ENCODE data around the gene C1QTNF4.
"Not testable (repeated sequence)": the region's sequence is repeated elsewhere in the genome, so short reads cannot be mapped to it uniquely, and the experiment has no call there.

Gene C1QTNF4

GRCh38 chr11:47593934-47594855, at the start of gene C1QTNF4:
Gene C1QTNF4, minus strand, starts transcription at chr11:47594411. Its CDS starts 3,601 bp downstream, at chr11:47590810.
- DNase-seq (ENCODE audit: low read depth) = no peak

GRCh38 chr11:47642099-47642855, 48.1 kb upstream of the C1QTNF4 start, which contains the start of gene MTCH2:
Gene MTCH2, minus strand, starts transcription at chr11:47642559. Its CDS starts 94 bp downstream, at chr11:47642465.
- DNase-seq (ENCODE audit: low read depth) = peak; percentile 97

- peak; percentile 19 for DNase-seq (ENCODE audit: low read depth)
Observed at GRCh38 chr11:47641600-47642098, 47.4 kb upstream of the C1QTNF4 start.

GRCh38 chr11:47640506-47640905, 46.3 kb upstream of the C1QTNF4 start:
- DNase-seq (ENCODE audit: low read depth) = not testable (repeated sequence)

GRCh38 chr11:47636331-47636730, 42.1 kb upstream of the C1QTNF4 start:
- DNase-seq (ENCODE audit: low read depth) = not testable (repeated sequence)

GRCh38 chr11:47631473-47631872, 37.3 kb upstream of the C1QTNF4 start:
- DNase-seq (ENCODE audit: low read depth) = no peak

- DNase-seq (ENCODE audit: low read depth) = no peak
Observed at GRCh38 chr11:47628026-47628425, 33.8 kb upstream of the C1QTNF4 start.

- no peak for DNase-seq (ENCODE audit: low read depth)
Observed at GRCh38 chr11:47626234-47626633, 32.0 kb upstream of the C1QTNF4 start.

GRCh38 chr11:47620836-47621378, 26.7 kb upstream of the C1QTNF4 start:
- DNase-seq (ENCODE audit: low read depth) = no peak

- DNase-seq (ENCODE audit: low read depth) = peak; percentile 79
Observed at GRCh38 chr11:47617417-47617809, 23.2 kb upstream of the C1QTNF4 start.

GRCh38 chr11:47616726-47617416, 22.7 kb upstream of the C1QTNF4 start:
- peak; percentile 77 for DNase-seq (ENCODE audit: low read depth)

GRCh38 chr11:47615249-47615648, 21.0 kb upstream of the C1QTNF4 start:
- no peak for DNase-seq (ENCODE audit: low read depth)

GRCh38 chr11:47611348-47611794, 17.2 kb upstream of the C1QTNF4 start:
- DNase-seq (ENCODE audit: low read depth) = no peak

- DNase-seq (ENCODE audit: low read depth) = no peak
Observed at GRCh38 chr11:47609675-47610074, 15.5 kb upstream of the C1QTNF4 start.

GRCh38 chr11:47607380-47607779, 13.2 kb upstream of the C1QTNF4 start:
- peak; percentile 93 for DNase-seq (ENCODE audit: low read depth)

- no peak for DNase-seq (ENCODE audit: low read depth)
Observed at GRCh38 chr11:47606731-47607130, 12.5 kb upstream of the C1QTNF4 start.

- DNase-seq (ENCODE audit: low read depth) = no peak
Observed at GRCh38 chr11:47605921-47606320, 11.7 kb upstream of the C1QTNF4 start.

GRCh38 chr11:47603295-47603694, 9.1 kb upstream of the C1QTNF4 start:
- peak; percentile 56 for DNase-seq (ENCODE audit: low read depth)

GRCh38 chr11:47599902-47600301, 5.7 kb upstream of the C1QTNF4 start:
- DNase-seq (ENCODE audit: low read depth) = no peak

GRCh38 chr11:47595967-47596366, 1.8 kb upstream of the C1QTNF4 start:
- DNase-seq (ENCODE audit: low read depth) = no peak

GRCh38 chr11:47595029-47595428, 818 bp upstream of the C1QTNF4 start:
- DNase-seq (ENCODE audit: low read depth) = no peak

- DNase-seq (ENCODE audit: low read depth) = no peak
Observed at GRCh38 chr11:47593492-47593933, 698 bp downstream of the C1QTNF4 start.
